ENCODE measurements around the gene TTLL11.

Gene TTLL11

GRCh38 chr9:122060481-122060880 is 32.6 kb downstream of the TTLL11 start:
- in situ Hi-C loops (cut with HindIII; ENCODE audit: low pct_ligation_motif_present, low sequenced_read_pairs), result no loop called here
- Histone ChIP-seq H3K4me3 (ENCODE audit: low read depth, low read length) (no peak overlapping the region), H3K27me3 (replicated peaks) (no peaks in the 10 kb centered on the region), H3K36me3 (replicated peaks) (no peaks in the 10 kb centered on the region), H3K27ac (no peak overlapping the region)
- TF ChIP-seq, protein P1, sequence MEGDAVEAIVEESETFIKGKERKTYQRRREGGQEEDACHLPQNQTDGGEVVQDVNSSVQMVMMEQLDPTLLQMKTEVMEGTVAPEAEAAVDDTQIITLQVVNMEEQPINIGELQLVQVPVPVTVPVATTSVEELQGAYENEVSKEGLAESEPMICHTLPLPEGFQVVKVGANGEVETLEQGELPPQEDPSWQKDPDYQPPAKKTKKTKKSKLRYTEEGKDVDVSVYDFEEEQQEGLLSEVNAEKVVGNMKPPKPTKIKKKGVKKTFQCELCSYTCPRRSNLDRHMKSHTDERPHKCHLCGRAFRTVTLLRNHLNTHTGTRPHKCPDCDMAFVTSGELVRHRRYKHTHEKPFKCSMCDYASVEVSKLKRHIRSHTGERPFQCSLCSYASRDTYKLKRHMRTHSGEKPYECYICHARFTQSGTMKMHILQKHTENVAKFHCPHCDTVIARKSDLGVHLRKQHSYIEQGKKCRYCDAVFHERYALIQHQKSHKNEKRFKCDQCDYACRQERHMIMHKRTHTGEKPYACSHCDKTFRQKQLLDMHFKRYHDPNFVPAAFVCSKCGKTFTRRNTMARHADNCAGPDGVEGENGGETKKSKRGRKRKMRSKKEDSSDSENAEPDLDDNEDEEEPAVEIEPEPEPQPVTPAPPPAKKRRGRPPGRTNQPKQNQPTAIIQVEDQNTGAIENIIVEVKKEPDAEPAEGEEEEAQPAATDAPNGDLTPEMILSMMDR (IDR thresholded peaks at IDR 0.05; ENCODE audit: low read depth, low read length, missing control alignments), result no peak
- no peak for DNase-seq

- in situ Hi-C loops (cut with HindIII; ENCODE audit: low pct_ligation_motif_present, low sequenced_read_pairs), result no loop called here
- H3K27me3 ChIP-seq (replicated peaks), result no peaks in the 10 kb centered on the region
- H3K36me3 ChIP-seq (replicated peaks), result no peaks in the 10 kb centered on the region
- DNase-seq, result no peak
- TF ChIP-seq, protein P1 (IDR thresholded peaks at IDR 0.05; ENCODE audit: low read depth, low read length, missing control alignments), result no peak
- H3K27ac ChIP-seq, result no peak overlapping the region
- no peak overlapping the region for H3K4me3 ChIP-seq (ENCODE audit: low read depth, low read length)
These were observed 33.2 kb downstream of the TTLL11 start for GRCh38 chr9:122059955-122060324.

DNA sequence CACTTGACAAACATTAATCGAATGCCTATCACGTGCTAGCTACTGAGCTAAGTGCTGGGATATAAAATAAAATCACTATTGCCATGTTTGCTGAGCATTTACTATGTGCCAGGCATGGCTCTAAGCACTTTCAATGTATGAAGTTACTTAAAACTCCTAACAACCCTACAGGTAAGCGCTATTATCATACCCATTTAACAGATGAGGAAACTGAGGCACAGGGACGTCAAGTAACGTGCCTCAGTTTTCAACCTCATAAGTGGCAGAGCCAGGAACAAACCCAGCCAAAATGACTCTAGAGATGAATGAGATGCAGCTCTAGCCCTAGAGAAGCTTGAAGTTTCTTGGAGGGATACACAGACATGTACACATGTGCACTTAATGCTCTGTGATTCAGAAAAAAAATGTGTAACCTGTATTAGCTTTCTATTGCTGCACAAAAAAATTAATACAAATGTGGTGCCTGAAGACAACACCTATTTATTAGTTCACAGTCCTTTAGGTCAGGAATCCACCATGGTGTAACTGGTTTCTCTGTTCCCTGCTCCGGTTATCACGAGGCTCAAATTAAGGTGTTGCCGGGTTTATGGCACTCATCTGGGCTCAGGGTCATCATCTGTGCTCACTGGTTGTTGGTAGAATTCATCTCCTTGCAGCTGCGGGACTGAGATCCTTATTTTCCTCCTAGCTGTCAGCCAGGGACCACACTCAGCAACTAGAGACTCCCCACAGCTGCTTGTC is 33.7 kb downstream of the TTLL11 start:
- no peaks in the 10 kb centered on the region for H3K36me3 ChIP-seq (replicated peaks)
- no peak overlapping the region for H3K4me3 ChIP-seq (ENCODE audit: low read depth, low read length)
- no peak overlapping the region for H3K27ac ChIP-seq
- TF ChIP-seq, protein P1 (IDR thresholded peaks at IDR 0.05; ENCODE audit: low read depth, low read length, missing control alignments), result no peak
- H3K27me3 ChIP-seq (replicated peaks), result no peaks in the 10 kb centered on the region
- in situ Hi-C loops (cut with HindIII; ENCODE audit: low pct_ligation_motif_present, low sequenced_read_pairs), result no loop called here
- DNase-seq, result no peak

- H3K36me3 ChIP-seq (replicated peaks), result no peaks in the 10 kb centered on the region
- in situ Hi-C loops (cut with HindIII; ENCODE audit: low pct_ligation_motif_present, low sequenced_read_pairs), result no loop called here
- DNase-seq, result no peak
- no peak overlapping the region for H3K27ac ChIP-seq
- no peaks in the 10 kb centered on the region for H3K27me3 ChIP-seq (replicated peaks)
- H3K4me3 ChIP-seq (ENCODE audit: low read depth, low read length), result no peak overlapping the region
- TF ChIP-seq, protein P1 (IDR thresholded peaks at IDR 0.05; ENCODE audit: low read depth, low read length, missing control alignments), result no peak
These were observed 34.4 kb downstream of the TTLL11 start for GRCh38 chr9:122058709-122059108.

DNA sequence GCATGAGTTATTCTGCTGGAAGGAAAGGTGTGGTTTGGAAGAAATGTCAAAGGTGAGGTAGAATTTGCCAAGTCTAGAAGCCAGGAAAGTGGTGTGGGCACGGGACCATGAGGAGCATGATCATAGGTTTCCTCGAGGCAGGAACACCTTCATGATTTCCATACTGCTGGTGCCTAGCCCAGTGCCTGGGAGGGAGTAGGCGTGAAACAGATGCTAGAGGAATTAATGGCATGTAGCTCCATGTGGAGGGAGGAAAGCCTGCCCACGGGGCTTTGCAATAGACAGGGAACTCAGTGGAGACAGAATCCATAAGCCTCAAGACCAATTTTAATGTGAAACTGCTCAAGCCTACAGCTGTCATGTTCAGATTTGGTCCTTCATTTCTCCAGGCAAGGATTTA is 35.1 kb downstream of the TTLL11 start:
- TF ChIP-seq, protein P1 (IDR thresholded peaks at IDR 0.05; ENCODE audit: low read depth, low read length, missing control alignments), result no peak
- Histone ChIP-seq H3K4me3 (ENCODE audit: low read depth, low read length) (no peak overlapping the region), H3K27ac (no peak overlapping the region), H3K27me3 (replicated peaks) (no peaks in the 10 kb centered on the region), H3K36me3 (replicated peaks) (no peaks in the 10 kb centered on the region)
- in situ Hi-C loops (cut with HindIII; ENCODE audit: low pct_ligation_motif_present, low sequenced_read_pairs), result no loop called here
- no peak for DNase-seq

GRCh38 chr9:122057211-122057610 is 35.9 kb downstream of the TTLL11 start:
- H3K27ac ChIP-seq, result no peak overlapping the region
- H3K36me3 ChIP-seq (replicated peaks), result no peaks in the 10 kb centered on the region
- H3K27me3 ChIP-seq (replicated peaks), result no peaks in the 10 kb centered on the region
- in situ Hi-C loops (cut with HindIII; ENCODE audit: low pct_ligation_motif_present, low sequenced_read_pairs), result no loop called here
- no peak for DNase-seq
- H3K4me3 ChIP-seq (ENCODE audit: low read depth, low read length), result no peak overlapping the region
- TF ChIP-seq, protein P1 (IDR thresholded peaks at IDR 0.05; ENCODE audit: low read depth, low read length, missing control alignments), result no peak
